Transverse colon (tissue), 4 donors: ENCODE data around the gene CHID1. TPM values are rescaled to one million over a fixed set of nuclear protein-coding genes. Genes with fewer than 3 reads are reported as not detected.

Experiments used
- DNase-seq: peaks from one replicate; pipeline ENCODE4 v3.0.0-alpha.2; 2019
- H3K27ac ChIP-seq, 4 donors: fragments of 200-600 bp; sonication (generic); 2 replicates each; pipeline ENCODE4 v1.5.1; 2016 to 2018; ENCODE audit warnings: inconsistent platforms in 4 of 4
- H3K27me3 ChIP-seq: fragments of 200-600 bp; sonication (generic); 2 replicates; pipeline ENCODE4 v1.5.1; 2017; ENCODE audit warnings: inconsistent platforms
- H3K36me3 ChIP-seq, 4 donors: fragments of 200-600 bp; sonication (generic); 2 replicates each; pipeline ENCODE4 v1.5.1; 2017 to 2019; ENCODE audit warnings: inconsistent platforms in 4 of 4
- H3K4me1 ChIP-seq, 4 donors: fragments of 200-600 bp; sonication (generic); 2 replicates each; pipeline ENCODE4 v1.5.1; 2017 to 2020; ENCODE audit warnings: inconsistent platforms in 4 of 4
- H3K4me3 ChIP-seq, 4 donors: fragments of 200-600 bp; sonication (generic); 1 replicate in 1 of 4; 2 replicates in 3 of 4; pipeline versions ENCODE4 v1.5.1 to v1.6.1; 2017 to 2019; ENCODE audit warnings: inconsistent platforms in 4 of 4
- H3K9me3 ChIP-seq, 2 donors: fragments of 200-600 bp; sonication (generic); 2 replicates each; pipeline ENCODE4 v1.5.1; 2017 to 2019; ENCODE audit warnings: inconsistent platforms in 2 of 2
- CTCF ChIP-seq, 5 experiments: fragments of 200-600 bp in 3 of 5; fragments of 450-650 bp in 2 of 5; sonication (generic) in 3 of 5; IDR thresholded peaks; 1 replicate in 2 of 5; 2 replicates in 3 of 5; pipeline ENCODE4 v1.5.1; 2016 to 2017; ENCODE audit warnings: antibody characterized with exemption in 5 of 5, inconsistent platforms in 3 of 5, mild to moderate bottlenecking in 2 of 5, moderate library complexity in 1 of 5
- EP300 ChIP-seq: sonication (generic); formaldehyde crosslinking; IDR thresholded peaks from one replicate; pipeline ENCODE4 v1.6.1; 2017; ENCODE audit warnings: antibody characterized with exemption, low read depth
- POLR2A ChIP-seq: fragments of 450-650 bp; IDR thresholded peaks from one replicate; pipeline ENCODE4 v1.6.1; 2016; ENCODE audit warnings: antibody characterized with exemption, mild to moderate bottlenecking, moderate library complexity
- POLR2AphosphoS5 ChIP-seq, 3 donors: sonication (generic); formaldehyde crosslinking; IDR thresholded peaks; one replicate each; pipeline ENCODE4 v1.6.1; 2016; ENCODE audit warnings: antibody characterized with exemption in 3 of 3
- WGBS, 2 donors: methylation state at CpG; one replicate each; pipeline ENCODE4 v1.1.5; 2018; ENCODE audit warnings: low coverage in 1 of 2; 5-methylcytosine and 5-hydroxymethylcytosine counted together
- in situ Hi-C, 4 donors: fragments of 200-750 bp; cut with MboI; loops; one replicate each; pipeline versions ENCODE4 v1.15.0 to v1.15.1; 2017; ENCODE audit warnings: low sequenced_read_pairs in 3 of 4, low pct_ligation_motif_present in 1 of 4, low pct_unique_long_range_greater_than_20kb in 1 of 4
- intact Hi-C: fragments of 100-400 bp; cut with DNase I; formaldehyde crosslinking; loops from one replicate; pipeline ENCODE4 v1.15.1; 2023; ENCODE audit warnings: low total_unique reads
- total RNA-seq, 4 donors: library from RNA; depleted of rRNA; stranded (reverse); fragments of >200 nt; gene quantifications; one replicate each; pipeline ENCODE4 v1.1.0, GENCODE V29; 2016

The CHID1 gene
- total RNA-seq, 4 donors from 2014 or later: 15.3 to 58.2 (median 41.4) TPM

GRCh38 chr11:837990-838307 is 72.7 kb downstream of the CHID1 start:
- peaks cover 0 to 16% (median 6%) of the 10 kb centered on the region in 4 donors for H3K36me3 ChIP-seq

GRCh38 chr11:837189-837989 is 73.2 kb downstream of the CHID1 start:
- in situ Hi-C loops: no loop called here
- H3K4me3 ChIP-seq: no peak overlapping the region
- no peaks in the 10 kb centered on the region for H3K27me3 ChIP-seq
- 83 to 84% methylated on average over 8 to 17 of the region's 22 CpGs for WGBS, 2 donors
- no peak for TF ChIP-seq EP300
- TF ChIP-seq CTCF (IDR thresholded peaks at IDR 0.05): no peak
- no peak for TF ChIP-seq POLR2A
- TF ChIP-seq POLR2AphosphoS5 (IDR thresholded peaks at IDR 0.05): no peak
- no peak for DNase-seq
- H3K27ac ChIP-seq: peak overlapping the region in 1 of 4 donors; percentile 91
- H3K9me3 ChIP-seq: no peaks in the 10 kb centered on the region
- H3K36me3 ChIP-seq: peaks cover 0 to 16% (median 6%) of the 10 kb centered on the region in 4 donors
- H3K4me1 ChIP-seq: peaks cover 30 to 80% (median 56%) of the 10 kb centered on the region in 4 donors
- intact Hi-C loops: no loop called here

More at GRCh38 chr11:837990-838307, 72.7 kb downstream of the CHID1 start:
- Histone ChIP-seq H3K27me3 (no peaks in the 10 kb centered on the region), H3K27ac (peak overlapping the region in 3 of 4 donors; percentile 28 to 91 (median 36)), H3K4me3 (no peak overlapping the region), H3K4me1 (peaks cover 29 to 80% (median 55%) of the 10 kb centered on the region in 4 donors), H3K9me3 (no peaks in the 10 kb centered on the region)
- DNase-seq: no peak
- 90% methylated on average over 8 of the region's 8 CpGs; no CpG with 5 or more reads in 1 of the 2 donors for WGBS, 2 donors
- intact Hi-C loops (no loop called here), in situ Hi-C loops (no loop called here)
- no peak for TF ChIP-seq CTCF (IDR thresholded peaks at IDR 0.05)
- TF ChIP-seq POLR2A: no peak
- no peak for TF ChIP-seq EP300
- TF ChIP-seq POLR2AphosphoS5 (IDR thresholded peaks at IDR 0.05): no peak

- intact Hi-C loops (no loop called here), in situ Hi-C loops (no loop called here)
- 79% methylated on average over 7 of the region's 9 CpGs; no CpG with 5 or more reads in 1 of the 2 donors for WGBS, 2 donors
- TF ChIP-seq CTCF (IDR thresholded peaks at IDR 0.05) (no peak), POLR2A (no peak), EP300 (no peak), POLR2AphosphoS5 (IDR thresholded peaks at IDR 0.05) (no peak)
- H3K36me3 ChIP-seq: peaks cover 0 to 16% (median 6%) of the 10 kb centered on the region in 4 donors
- no peaks in the 10 kb centered on the region for H3K9me3 ChIP-seq
- H3K27ac ChIP-seq: peak overlapping the region in 1 of 4 donors; percentile 91
- peaks cover 5% of the 10 kb centered on the region for H3K27me3 ChIP-seq
- H3K4me1 ChIP-seq: peaks cover 33 to 83% (median 60%) of the 10 kb centered on the region in 4 donors
- no peak overlapping the region for H3K4me3 ChIP-seq
- DNase-seq: no peak
Observed at GRCh38 chr11:836700-837099, 73.9 kb downstream of the CHID1 start.

GRCh38 chr11:836274-836673 is 74.3 kb downstream of the CHID1 start:
- Histone ChIP-seq H3K9me3 (no peaks in the 10 kb centered on the region), H3K27me3 (peaks cover 9% of the 10 kb centered on the region), H3K27ac (peak overlapping the region in 2 of 4 donors; percentile 91 to 92), H3K36me3 (peaks cover 0 to 16% (median 6%) of the 10 kb centered on the region in 4 donors), H3K4me3 (no peak overlapping the region), H3K4me1 (peaks cover 28 to 83% (median 56%) of the 10 kb centered on the region in 4 donors)
- in situ Hi-C loops: no loop called here
- DNase-seq: no peak
- TF ChIP-seq POLR2AphosphoS5 (IDR thresholded peaks at IDR 0.05): no peak
- no peak for TF ChIP-seq POLR2A
- TF ChIP-seq EP300: no peak
- no peak for TF ChIP-seq CTCF (IDR thresholded peaks at IDR 0.05)
- 80% methylated on average over 4 of the region's 14 CpGs; no CpG with 5 or more reads in 1 of the 2 donors for WGBS, 2 donors
- intact Hi-C loops: no loop called here
